Mesenchymal stem cell (in vitro differentiated cells and primary cell): ENCODE data around the gene MACROD2.
A peak's percentile ranks its signal among the peaks of the same experiment; 100 is the strongest.

Experiments
- DNase-seq: peaks from one replicate; pipeline ENCODE4 v3.0.0-alpha.2; 2013
- H2AFZ ChIP-seq: one replicate; pipeline ENCODE4 v1.6.1; 2013; ENCODE audit warnings: low read depth, mild to moderate bottlenecking, control low read depth, inconsistent platforms, low read length, moderate library complexity
- H2AK5ac ChIP-seq: 2 replicates; pipeline ENCODE4 v1.6.1; 2013; ENCODE audit warnings: low read length, moderate library complexity, mild to moderate bottlenecking, inconsistent platforms; ENCODE audit not compliant: severe bottlenecking
- H2BK120ac ChIP-seq: one replicate; pipeline ENCODE4 v1.6.1; 2013; ENCODE audit warnings: low read depth, mild to moderate bottlenecking, inconsistent platforms, low read length, moderate library complexity
- H2BK12ac ChIP-seq, 2 experiments: one replicate each; pipeline ENCODE4 v1.6.1; 2013; ENCODE audit warnings: inconsistent platforms in 2 of 2, low read length in 2 of 2, mild to moderate bottlenecking in 2 of 2, moderate library complexity in 2 of 2, control low read depth in 1 of 2
- H2BK15ac ChIP-seq: one replicate; pipeline ENCODE4 v1.6.1; 2013; ENCODE audit warnings: mild to moderate bottlenecking, low read depth, inconsistent platforms; ENCODE audit not compliant: poor library complexity, severe bottlenecking
- H2BK5ac ChIP-seq: 2 replicates; pipeline ENCODE4 v1.6.1; 2013; ENCODE audit warnings: low read depth, mild to moderate bottlenecking, low read length, control low read depth, inconsistent platforms; ENCODE audit not compliant: poor library complexity, severe bottlenecking
- H3K14ac ChIP-seq, 2 experiments: one replicate each; pipeline ENCODE4 v1.6.1; 2013; ENCODE audit warnings: inconsistent platforms in 2 of 2, low read length in 2 of 2, control low read depth in 1 of 2, mild to moderate bottlenecking in 1 of 2, moderate library complexity in 1 of 2
- H3K18ac ChIP-seq, 2 experiments: one replicate each; pipeline ENCODE4 v1.6.1; 2013; ENCODE audit warnings: inconsistent platforms in 2 of 2, low read length in 2 of 2, control low read depth in 1 of 2, low read depth in 1 of 2, mild to moderate bottlenecking in 1 of 2
- H3K23ac ChIP-seq, 2 experiments: one replicate each; pipeline ENCODE4 v1.6.1; 2013; ENCODE audit warnings: inconsistent platforms in 2 of 2, low read length in 2 of 2, mild to moderate bottlenecking in 2 of 2, moderate library complexity in 2 of 2, control low read depth in 1 of 2
- H3K27ac ChIP-seq: 2 replicates; pipeline ENCODE4 v1.5.1; 2013; ENCODE audit warnings: mild to moderate bottlenecking, moderate library complexity, low read length, control low read depth, inconsistent platforms; ENCODE audit not compliant: poor library complexity, severe bottlenecking
- H3K27me3 ChIP-seq, 2 experiments: 2 replicates each; pipeline versions ENCODE4 v1.6.1 to v1.7.0; 2013; ENCODE audit warnings: low read length in 2 of 2, mild to moderate bottlenecking in 2 of 2, moderate library complexity in 2 of 2, control low read depth in 1 of 2, inconsistent platforms in 1 of 2; ENCODE audit not compliant: control insufficient read depth in 1 of 2, insufficient read depth in 1 of 2
- H3K36me3 ChIP-seq, 2 experiments: 2 replicates each; pipeline versions ENCODE4 v1.6.1 to v1.7.0; 2013; ENCODE audit warnings: low read length in 2 of 2, control low read depth in 1 of 2, inconsistent platforms in 1 of 2, low read depth in 1 of 2, mild to moderate bottlenecking in 1 of 2; ENCODE audit not compliant: insufficient read depth in 2 of 2, control insufficient read depth in 1 of 2
- H3K4ac ChIP-seq, 2 experiments: one replicate each; pipeline ENCODE4 v1.6.1; 2013; ENCODE audit warnings: inconsistent platforms in 2 of 2, low read length in 2 of 2, mild to moderate bottlenecking in 2 of 2, moderate library complexity in 2 of 2, control low read depth in 1 of 2, low read depth in 1 of 2
- H3K4me1 ChIP-seq: 2 replicates; pipeline ENCODE4 v1.6.1; 2013; ENCODE audit warnings: low read depth, low read length, control low read depth; ENCODE audit not compliant: control insufficient read depth, insufficient read depth
- H3K4me2 ChIP-seq: 2 replicates; pipeline ENCODE4 v1.6.1; 2013; ENCODE audit warnings: low read length, mild to moderate bottlenecking, inconsistent platforms; ENCODE audit not compliant: poor library complexity, severe bottlenecking
- H3K4me3 ChIP-seq, 2 experiments: 2 replicates each; pipeline versions ENCODE4 v1.5.1 to v1.7.0; 2013; ENCODE audit warnings: low read length in 2 of 2, mild to moderate bottlenecking in 2 of 2, control low read depth in 1 of 2, low read depth in 1 of 2; ENCODE audit not compliant: insufficient read depth in 1 of 2
- H3K79me1 ChIP-seq: replicated peaks from 2 replicates; pipeline ENCODE4 v1.6.1; 2013; ENCODE audit warnings: mild to moderate bottlenecking, control low read depth, low read length, inconsistent platforms; ENCODE audit not compliant: poor library complexity, severe bottlenecking
- H3K9ac ChIP-seq: 2 replicates; pipeline ENCODE4 v1.7.0; 2013; ENCODE audit warnings: mild to moderate bottlenecking, low read length, moderate library complexity
- H3K9me3 ChIP-seq: 2 replicates; pipeline ENCODE4 v1.7.0; 2013; ENCODE audit warnings: mild to moderate bottlenecking, low read length; ENCODE audit not compliant: control insufficient read depth
- H4K8ac ChIP-seq: one replicate; pipeline ENCODE4 v1.6.1; 2013; ENCODE audit warnings: inconsistent platforms, mild to moderate bottlenecking, low read length, moderate library complexity
- H4K91ac ChIP-seq: one replicate; pipeline ENCODE4 v1.6.1; 2013; ENCODE audit warnings: mild to moderate bottlenecking, low read length, inconsistent platforms
- WGBS: methylation state at CpG from one replicate; pipeline ENCODE4 v1.1.7; 2013; ENCODE audit warnings: mixed read lengths; 5-methylcytosine and 5-hydroxymethylcytosine counted together

Gene MACROD2

GRCh38 chr20:15155848-15156401, 1160.6 kb downstream of the MACROD2 start:
- no peaks in the 10 kb centered on the region for H3K79me1 ChIP-seq
- H2BK5ac ChIP-seq: no peak overlapping the region
- no peak overlapping the region for H2BK120ac ChIP-seq
- no peak overlapping the region for H3K14ac ChIP-seq
- H4K8ac ChIP-seq: no peak overlapping the region
- H3K9ac ChIP-seq: no peak overlapping the region
- H2BK15ac ChIP-seq: no peak overlapping the region
- no peaks in the 10 kb centered on the region for H3K9me3 ChIP-seq
- no peak overlapping the region for H2AK5ac ChIP-seq
- no peak overlapping the region for H3K27ac ChIP-seq
- no peaks in the 10 kb centered on the region for H3K4me1 ChIP-seq
- no peak overlapping the region for H3K23ac ChIP-seq
- no peak overlapping the region for H3K4ac ChIP-seq
- H3K4me2 ChIP-seq: no peak overlapping the region
- H4K91ac ChIP-seq: no peak overlapping the region
- no peak overlapping the region for H2AFZ ChIP-seq
- H2BK12ac ChIP-seq: no peak overlapping the region
- no peaks in the 10 kb centered on the region for H3K27me3 ChIP-seq
- no peaks in the 10 kb centered on the region for H3K36me3 ChIP-seq
- no peak overlapping the region for H3K4me3 ChIP-seq
- DNase-seq: no peak
- H3K18ac ChIP-seq: no peak overlapping the region

- Histone ChIP-seq H4K91ac (no peak overlapping the region), H2BK15ac (no peak overlapping the region), H3K4me1 (no peaks in the 10 kb centered on the region), H2AFZ (no peak overlapping the region), H3K23ac (no peak overlapping the region), H3K9ac (no peak overlapping the region), H2BK5ac (no peak overlapping the region), H2BK12ac (no peak overlapping the region), H3K36me3 (no peaks in the 10 kb centered on the region), H2BK120ac (no peak overlapping the region), H3K79me1 (no peaks in the 10 kb centered on the region), H2AK5ac (no peak overlapping the region), H3K27ac (no peak overlapping the region), H3K4me3 (no peak overlapping the region), H3K14ac (no peak overlapping the region), H3K9me3 (no peaks in the 10 kb centered on the region), H3K4me2 (no peak overlapping the region), H3K4ac (no peak overlapping the region), H3K18ac (no peak overlapping the region), H3K27me3 (no peaks in the 10 kb centered on the region), H4K8ac (no peak overlapping the region)
- WGBS: 100% methylated on average over 1 of the region's 2 CpGs
- DNase-seq: no peak
Measured at GRCh38 chr20:15158533-15158932, 1163.2 kb downstream of the MACROD2 start.

- peak overlapping the region; percentile 54 for H3K9ac ChIP-seq
- H3K23ac ChIP-seq: no peak overlapping the region
Measured at GRCh38 chr20:15162079-15162647, 1166.8 kb downstream of the MACROD2 start.

GRCh38 chr20:15163632-15164031, 1168.3 kb downstream of the MACROD2 start:
- Histone ChIP-seq H3K14ac (no peak overlapping the region), H3K27ac (no peak overlapping the region), H3K4ac (no peak overlapping the region)

More at GRCh38 chr20:15162079-15162647, 1166.8 kb downstream of the MACROD2 start:
- Histone ChIP-seq H3K4me3 (peak overlapping the region in 1 of 2 experiments; percentile 55), H2BK15ac (no peak overlapping the region), H2BK5ac (no peak overlapping the region), H3K79me1 (no peaks in the 10 kb centered on the region), H3K4me2 (no peak overlapping the region), H3K9me3 (peaks cover 3% of the 10 kb centered on the region), H2AK5ac (no peak overlapping the region), H3K27ac (no peak overlapping the region), H2AFZ (no peak overlapping the region), H3K4ac (no peak overlapping the region), H2BK120ac (no peak overlapping the region), H3K36me3 (no peaks in the 10 kb centered on the region), H2BK12ac (no peak overlapping the region), H4K91ac (no peak overlapping the region), H4K8ac (no peak overlapping the region), H3K4me1 (no peaks in the 10 kb centered on the region), H3K27me3 (no peaks in the 10 kb centered on the region), H3K18ac (no peak overlapping the region), H3K14ac (no peak overlapping the region)
- DNase-seq: no peak
- 81% methylated on average over 6 of the region's 6 CpGs for WGBS

More at GRCh38 chr20:15163632-15164031, 1168.3 kb downstream of the MACROD2 start:
- DNase-seq: no peak
- Histone ChIP-seq H3K18ac (no peak overlapping the region), H3K4me3 (no peak overlapping the region), H2BK120ac (no peak overlapping the region), H3K23ac (no peak overlapping the region), H3K9ac (no peak overlapping the region), H2BK15ac (no peak overlapping the region), H4K8ac (no peak overlapping the region), H2BK5ac (no peak overlapping the region), H3K27me3 (no peaks in the 10 kb centered on the region), H2AFZ (no peak overlapping the region), H3K79me1 (no peaks in the 10 kb centered on the region), H3K4me1 (no peaks in the 10 kb centered on the region), H2BK12ac (no peak overlapping the region), H4K91ac (no peak overlapping the region), H3K36me3 (no peaks in the 10 kb centered on the region), H2AK5ac (no peak overlapping the region), H3K9me3 (peaks cover 3% of the 10 kb centered on the region), H3K4me2 (no peak overlapping the region)
